HG02973 (cell line): Measurements from ENCODE around the gene TMTC1.

Source experiments
- ATAC-seq: cut with Tn5 transposase; IDR thresholded peaks from one replicate; pipeline ENCODE4 v1.9.1; 2021; ENCODE audit warnings: moderate library complexity; ENCODE audit not compliant: unreplicated experiment

The TMTC1 gene

GRCh38 chr12:29620030-29620429, 163.7 kb downstream of the TMTC1 start:
- ATAC-seq: no peak

GRCh38 chr12:29617407-29617803, 166.3 kb downstream of the TMTC1 start:
- no peak for ATAC-seq

GRCh38 chr12:29616664-29617406, 166.9 kb downstream of the TMTC1 start:
- ATAC-seq: no peak

DNA sequence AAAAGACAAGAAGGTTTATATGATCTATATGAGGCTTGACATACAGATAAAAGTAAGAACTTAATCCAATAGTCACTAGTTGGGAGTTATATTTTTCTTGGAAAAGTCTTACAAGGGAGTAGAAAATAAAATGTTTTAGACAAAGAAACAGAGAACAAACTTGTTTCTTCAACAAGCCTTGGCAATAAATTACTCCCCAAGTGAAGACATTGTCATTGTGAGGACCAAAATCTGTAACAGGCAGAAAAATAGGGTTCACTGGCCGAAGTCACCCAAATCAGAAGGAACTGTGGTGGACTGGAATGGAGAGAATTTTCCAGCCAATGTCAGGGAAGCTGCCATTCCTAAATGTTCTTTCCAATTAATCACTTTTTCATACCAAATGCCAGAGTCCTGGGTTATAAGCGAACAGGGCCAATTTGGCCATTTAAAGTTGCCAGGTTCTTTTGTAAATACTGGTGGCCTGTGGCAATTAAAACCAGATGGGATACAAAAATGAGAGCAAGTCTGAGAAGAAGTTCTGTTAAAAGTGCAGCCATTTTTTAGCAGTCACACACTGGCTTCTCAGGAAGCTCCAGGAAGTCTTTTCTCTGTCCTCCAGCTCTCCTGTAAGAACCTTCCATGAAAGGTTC, 168.9 kb downstream of the TMTC1 start:
- no peak for ATAC-seq

GRCh38 chr12:29612912-29613311, 170.8 kb downstream of the TMTC1 start:
- no peak for ATAC-seq

- no peak for ATAC-seq
Measured at GRCh38 chr12:29611906-29612305, 171.8 kb downstream of the TMTC1 start.

DNA sequence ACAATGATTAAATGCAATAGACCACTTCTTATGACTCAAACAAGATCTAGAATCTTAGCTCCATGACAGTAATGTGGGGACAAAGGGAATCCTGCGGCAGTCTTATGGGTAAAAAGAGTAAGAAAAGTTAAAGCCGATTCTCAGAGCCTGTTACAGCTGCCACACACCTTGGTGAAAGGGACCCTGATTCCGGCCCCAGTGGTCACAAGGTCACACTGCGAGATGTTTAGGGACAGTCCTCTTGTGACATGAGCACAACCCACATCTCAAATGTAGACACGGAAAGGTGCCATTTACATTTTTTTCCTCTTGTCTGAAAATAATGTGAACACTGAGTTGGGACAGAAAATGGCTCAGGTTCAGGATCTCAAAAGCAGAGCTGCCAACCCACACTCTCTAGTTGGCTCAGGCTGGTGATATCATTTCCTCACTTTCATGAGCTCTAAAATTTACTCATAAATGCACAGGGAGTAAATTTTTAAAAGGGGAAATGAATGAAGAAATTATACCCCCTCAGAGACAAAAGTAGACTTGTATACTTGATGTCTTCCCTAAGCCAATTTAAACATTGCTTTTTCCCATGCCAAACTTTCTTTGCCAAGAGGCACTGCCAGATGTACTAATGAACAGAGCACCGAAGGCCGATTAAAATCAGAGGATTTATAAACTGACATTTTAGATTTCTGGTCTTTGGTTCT, 173.1 kb downstream of the TMTC1 start:
- ATAC-seq: no peak

GRCh38 chr12:29609431-29610215, 174.1 kb downstream of the TMTC1 start:
- ATAC-seq: no peak

DNA sequence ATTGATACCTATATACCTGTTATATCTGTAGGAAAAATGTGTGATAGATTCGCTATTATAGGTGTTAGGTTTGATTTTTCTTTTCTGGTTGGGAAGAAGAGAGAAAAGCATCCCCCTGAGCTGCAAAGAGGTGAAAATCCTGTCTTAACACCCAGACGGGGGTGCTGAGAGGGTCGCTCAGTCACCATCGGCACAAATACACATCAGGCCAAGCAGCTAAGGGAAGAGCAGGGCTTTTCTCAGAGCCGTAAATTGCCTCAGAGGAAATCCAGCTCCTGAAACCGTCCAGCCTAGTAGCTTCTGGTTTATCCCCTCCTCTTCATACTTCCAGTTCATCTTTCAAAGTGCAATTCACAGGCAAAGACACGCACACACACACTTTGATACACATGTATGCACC, 175.2 kb downstream of the TMTC1 start:
- ATAC-seq: no peak

GRCh38 chr12:29599381-29599780, 184.4 kb downstream of the TMTC1 start:
- ATAC-seq: no peak

- ATAC-seq: no peak
Measured at GRCh38 chr12:29595071-29595755, 188.5 kb downstream of the TMTC1 start.

- no peak for ATAC-seq
Measured at GRCh38 chr12:29593001-29593400, 190.7 kb downstream of the TMTC1 start.

- no peak for ATAC-seq
Measured at GRCh38 chr12:29591140-29592020, 192.4 kb downstream of the TMTC1 start.

DNA sequence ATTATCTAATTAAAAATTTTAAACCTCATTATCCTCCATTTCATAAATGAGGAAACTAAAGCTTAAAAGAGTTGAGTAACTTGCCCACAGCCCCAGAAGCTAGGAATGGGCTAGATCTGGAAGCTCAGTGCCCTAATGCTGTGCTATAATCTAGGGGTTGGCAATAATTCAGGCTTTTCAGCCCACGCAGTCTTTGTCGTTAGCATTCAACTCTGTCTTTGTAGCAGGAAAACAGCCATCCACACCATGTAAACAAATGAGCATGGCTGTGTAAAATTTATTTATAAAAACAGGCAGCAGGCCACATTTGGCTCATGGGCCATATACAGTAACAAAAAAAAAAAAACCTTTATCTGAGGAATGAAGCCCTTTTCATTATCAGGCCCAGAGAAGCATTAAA, 193.9 kb downstream of the TMTC1 start:
- no peak for ATAC-seq

DNA sequence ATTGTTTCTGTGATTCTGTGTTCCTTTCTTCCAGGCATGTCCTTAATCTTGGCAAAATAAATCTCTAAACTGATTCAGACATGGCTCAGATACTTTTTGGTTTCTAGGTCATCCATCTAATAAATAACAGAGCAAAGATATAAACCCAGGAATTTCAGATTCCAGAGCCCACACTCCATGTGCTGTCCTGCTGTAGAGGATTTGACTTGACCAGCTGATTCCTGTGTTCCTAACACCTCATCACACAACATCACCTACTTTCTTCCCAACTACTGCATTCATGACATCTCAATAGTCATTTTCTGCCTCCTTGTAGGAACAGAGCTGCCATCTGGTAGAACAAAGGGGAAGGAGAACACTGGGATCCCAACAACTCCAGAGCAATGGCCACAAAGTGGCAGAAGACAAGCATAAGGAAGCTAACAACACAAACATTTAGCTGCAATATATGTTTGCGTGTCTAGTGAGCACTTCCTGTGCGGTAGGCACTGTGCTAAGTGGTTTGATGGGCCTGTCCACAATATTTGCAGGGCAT, 194.4 kb downstream of the TMTC1 start:
- ATAC-seq: no peak

DNA sequence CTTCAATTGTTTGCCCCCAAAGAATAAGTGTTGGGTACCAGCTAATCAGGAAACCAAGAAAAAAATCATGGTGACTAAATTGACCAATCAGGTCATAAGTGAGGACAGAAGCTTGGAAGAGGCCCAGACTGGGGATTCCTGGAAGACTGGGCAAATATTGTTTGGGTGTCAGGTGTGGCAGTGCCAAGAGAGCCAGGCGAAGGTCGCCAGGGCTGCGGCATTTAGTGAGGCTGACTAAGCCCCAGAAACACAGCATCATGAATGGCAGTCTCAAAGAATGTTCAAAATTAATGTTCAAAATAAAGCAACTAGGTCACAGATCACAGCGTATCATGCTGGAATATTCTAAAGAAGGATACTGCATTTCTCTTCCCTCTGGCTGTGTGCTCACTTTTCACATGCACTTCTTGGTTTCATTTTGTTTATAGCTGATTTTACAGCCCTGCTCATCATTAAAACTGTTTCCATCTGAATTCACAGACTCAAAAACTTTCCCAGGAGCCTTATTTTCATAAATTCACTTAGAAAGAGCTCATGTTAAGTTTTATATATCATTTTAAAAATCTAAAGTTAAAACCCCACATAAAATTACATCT, 201.0 kb downstream of the TMTC1 start:
- ATAC-seq: no peak

DNA sequence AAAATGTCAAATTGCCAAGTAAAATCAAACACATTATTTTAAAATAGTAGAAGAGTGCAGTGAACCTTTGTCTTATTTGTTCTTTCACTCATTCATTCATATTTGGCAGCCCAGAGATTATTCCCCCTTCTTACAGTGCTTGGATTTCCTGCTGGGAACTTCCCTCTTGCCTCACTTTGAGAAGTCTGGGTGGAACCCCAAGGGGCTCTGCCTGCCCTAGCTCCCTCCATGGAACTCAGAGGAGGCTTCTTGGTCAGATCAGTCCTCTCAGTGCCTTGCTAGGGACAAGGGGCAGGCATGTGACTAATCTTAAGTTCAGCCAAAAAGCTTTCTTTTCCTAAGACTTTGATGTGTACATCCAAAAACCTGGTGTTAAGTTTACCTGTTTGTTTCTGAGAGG, 201.6 kb downstream of the TMTC1 start:
- ATAC-seq: no peak

GRCh38 chr12:29581631-29582030, 202.1 kb downstream of the TMTC1 start:
- ATAC-seq: no peak

DNA sequence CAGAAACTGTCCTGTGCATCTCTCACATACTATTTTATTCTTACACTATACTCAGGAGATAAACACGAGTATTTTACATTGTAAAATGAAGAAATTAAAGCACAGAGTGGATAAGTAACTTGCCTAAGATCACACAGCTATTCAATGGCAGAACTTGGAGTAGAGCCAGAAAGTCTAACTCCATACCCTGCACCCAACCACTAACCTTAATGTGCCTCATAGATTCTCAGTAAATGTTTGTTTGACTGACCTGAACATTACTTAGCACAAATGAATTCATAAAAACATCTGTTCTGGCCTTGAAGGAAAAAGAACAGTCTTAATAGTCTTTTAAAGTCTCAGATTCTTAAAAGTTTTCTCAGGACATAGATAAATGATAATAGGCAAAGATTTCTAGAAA, 202.8 kb downstream of the TMTC1 start:
- no peak for ATAC-seq
